OCI-LY7 (cell line): ENCODE measurements around the gene ACTA2. TPM values are rescaled to one million over a fixed set of nuclear protein-coding genes. Genes with fewer than 3 reads are reported as not detected.
A peak's percentile ranks its signal among the peaks of the same experiment; 100 is the strongest.

Experiments used
- BruUV-seq: library from RNA; stranded (reverse); fragments of 400-500 nt; replicated peaks from 2 replicates; lab custom pipeline; 2021; lab: Mats Ljungman, UMichigan
- CTCF ChIA-PET: fragments of 300-600 bp; sonication (Branson Sonifier 250); formaldehyde crosslinking; loops from one replicate; lab custom pipeline; 2022; ENCODE audit warnings: antibody characterized with exemption; ENCODE audit not compliant: unreplicated experiment; lab: Charles Lee
- POLR2A ChIA-PET: fragments of 300-600 bp; sonication (Branson Sonifier 250); formaldehyde crosslinking; loops from one replicate; lab custom pipeline; 2022; ENCODE audit warnings: antibody characterized with exemption; lab: Charles Lee
- DNase-seq: peaks from one replicate; pipeline ENCODE4 v3.0.0-alpha.2; 2015; ENCODE audit warnings: low spot score
- H2AFZ ChIP-seq: fragments of 200-600 bp; sonication (generic), shearing (Covaris generic); 2 replicates; pipeline ENCODE4 v1.6.1; 2014; ENCODE audit warnings: mild to moderate bottlenecking, antibody characterized with exemption, low read length, moderate library complexity
- H3K27ac ChIP-seq: fragments of 200-600 bp; sonication (generic); 2 replicates; pipeline ENCODE4 v1.5.1; 2014; ENCODE audit warnings: mixed run types, low read depth, mild to moderate bottlenecking, moderate library complexity, low read length, inconsistent platforms; ENCODE audit not compliant: poor library complexity, severe bottlenecking
- H3K36me3 ChIP-seq: fragments of 200-600 bp; sonication (generic); 2 replicates; pipeline ENCODE4 v1.6.1; 2014; ENCODE audit warnings: mild to moderate bottlenecking, antibody characterized with exemption, low read length, moderate library complexity, mixed read lengths; ENCODE audit not compliant: insufficient read depth
- H3K4me1 ChIP-seq: fragments of 200-600 bp; sonication (generic); 2 replicates; pipeline ENCODE4 v1.5.1; 2014; ENCODE audit warnings: mild to moderate bottlenecking, low read length; ENCODE audit not compliant: insufficient read depth, poor library complexity, severe bottlenecking
- H3K4me2 ChIP-seq: fragments of 200-600 bp; sonication (generic); 2 replicates; pipeline ENCODE4 v1.6.1; 2014; ENCODE audit warnings: mild to moderate bottlenecking, low read length
- H3K4me3 ChIP-seq: fragments of 200-600 bp; sonication (generic); 2 replicates; pipeline ENCODE4 v1.5.1; 2014; ENCODE audit warnings: mild to moderate bottlenecking, low read depth, low read length; ENCODE audit not compliant: poor library complexity, severe bottlenecking
- H3K79me2 ChIP-seq: fragments of 200-600 bp; sonication (generic); 2 replicates; pipeline ENCODE4 v1.6.1; 2016; ENCODE audit warnings: low read depth, mild to moderate bottlenecking, low read length, moderate library complexity, mixed read lengths; ENCODE audit not compliant: insufficient read depth
- H3K9me2 ChIP-seq: fragments of 200-600 bp; sonication (generic); 2 replicates; pipeline ENCODE4 v1.6.1; 2016; ENCODE audit warnings: mild to moderate bottlenecking, low read length, mixed read lengths; ENCODE audit not compliant: insufficient read depth
- H3K9me3 ChIP-seq: fragments of 200-600 bp; sonication (generic); 2 replicates; pipeline ENCODE4 v1.6.1; 2014; ENCODE audit warnings: mild to moderate bottlenecking, mixed run types, low read length, mixed read lengths
- H4K20me1 ChIP-seq: fragments of 200-600 bp; sonication (generic); 2 replicates; pipeline ENCODE4 v1.6.1; 2014; ENCODE audit warnings: mild to moderate bottlenecking, antibody characterized with exemption, low read length, moderate library complexity, mixed read lengths; ENCODE audit not compliant: insufficient read depth
- CTCF ChIP-seq: fragments of 200-600 bp; sonication (generic); conservative IDR thresholded peaks from 2 replicates; pipeline ENCODE4 v1.5.1; 2014; ENCODE audit warnings: mild to moderate bottlenecking, antibody characterized with exemption, low read length, moderate library complexity, mixed read lengths
- EZH2phosphoT487 ChIP-seq: fragments of 200-600 bp; sonication (generic); IDR thresholded peaks from 2 replicates; pipeline ENCODE4 v1.6.1; 2018; ENCODE audit warnings: low read depth, borderline replicate concordance, mild to moderate bottlenecking, mixed run types, antibody characterized with exemption, low read length, moderate library complexity, mixed read lengths
- intact Hi-C: fragments of 100-400 bp; cut with micrococcal nuclease; formaldehyde crosslinking; loops from one replicate; pipeline ENCODE4 v1.10.0; 2022; ENCODE audit not compliant: unreplicated experiment
- total RNA-seq, 2 experiments: library from RNA; depleted of rRNA in 1 of 2; stranded (reverse); fragments of >200 nt in 1 of 2; shearing (Covaris generic) in 1 of 2; gene quantifications; 2 replicates each; pipeline ENCODE4 v1.2.3, GENCODE V29; 2014 to 2022

Gene ACTA2
- total RNA-seq, 2 experiments from 2014 or later = 1.4 to 3.3 TPM

- Histone ChIP-seq H3K27ac (no peak overlapping the region), H4K20me1 (no peaks in the 10 kb centered on the region), H2AFZ (no peak overlapping the region), H3K79me2 (no peaks in the 10 kb centered on the region), H3K9me2 (no peaks in the 10 kb centered on the region), H3K9me3 (no peaks in the 10 kb centered on the region), H3K4me2 (no peak overlapping the region), H3K4me1 (peaks cover 11% of the 10 kb centered on the region), H3K36me3 (no peaks in the 10 kb centered on the region), H3K4me3 (no peak overlapping the region)
- intact Hi-C loops = loop anchor here (10.0 kb wide), 1 partner anchor 628 kb away; no protein-coding TSS in a partner anchor
- no peak for DNase-seq
- TF ChIP-seq EZH2phosphoT487 (no peak), CTCF (no peak)
- CTCF ChIA-PET = no interaction called here
- no TSS peak for BruUV-seq
- POLR2A ChIA-PET = interaction anchor here (0.5 to 1.2 kb wide), 2 partner anchors 10 to 405 kb away, joined by 3 read pairs; no protein-coding TSS in a partner anchor
Measured at GRCh38 chr10:88946965-88947590, 5.5 kb downstream of the ACTA2 start.

- DNase-seq = no peak
- no peak overlapping the region for H2AFZ ChIP-seq
- BruUV-seq = no TSS peak
- no peaks in the 10 kb centered on the region for H3K36me3 ChIP-seq
- no peak overlapping the region for H3K4me2 ChIP-seq
- H3K4me3 ChIP-seq = no peak overlapping the region
- TF ChIP-seq EZH2phosphoT487 (no peak), CTCF (no peak)
- ChIA-PET POLR2A (interaction anchor here (0.6 to 1.2 kb wide), 3 partner anchors 9 to 117 kb away, joined by 3 to 9 read pairs (median 6); no protein-coding TSS in a partner anchor), CTCF (no interaction called here)
- H3K9me3 ChIP-seq = no peaks in the 10 kb centered on the region
- no peaks in the 10 kb centered on the region for H3K9me2 ChIP-seq
- H4K20me1 ChIP-seq = no peaks in the 10 kb centered on the region
- H3K27ac ChIP-seq = no peak overlapping the region
- intact Hi-C loops = loop anchor here (10.0 kb wide), 1 partner anchor 629 kb away; no protein-coding TSS in a partner anchor
- H3K79me2 ChIP-seq = no peaks in the 10 kb centered on the region
- H3K4me1 ChIP-seq = peaks cover 11% of the 10 kb centered on the region
Measured at GRCh38 chr10:88946200-88946599, 6.4 kb downstream of the ACTA2 start.

GRCh38 chr10:88944813-88945212, 7.8 kb downstream of the ACTA2 start:
- no TSS peak for BruUV-seq
- peak overlapping the region; percentile 27 for H3K4me2 ChIP-seq

More at GRCh38 chr10:88944813-88945212, 7.8 kb downstream of the ACTA2 start:
- CTCF ChIA-PET = interaction anchor here (1.5 kb wide), 1 partner anchor 109 kb away, joined by 6 read pairs; no protein-coding TSS in a partner anchor
- no peak overlapping the region for H3K27ac ChIP-seq
- H3K9me2 ChIP-seq = no peaks in the 10 kb centered on the region
- peaks cover 11% of the 10 kb centered on the region for H3K4me1 ChIP-seq
- POLR2A ChIA-PET = interaction anchor here (0.7 to 1.2 kb wide), 2 partner anchors 10 to 1777 kb away, joined by 3 to 9 read pairs; no protein-coding TSS in a partner anchor
- DNase-seq = peak; percentile 23
- H3K36me3 ChIP-seq = no peaks in the 10 kb centered on the region
- TF ChIP-seq EZH2phosphoT487 (no peak), CTCF (no peak)
- H3K4me3 ChIP-seq = no peak overlapping the region
- no peaks in the 10 kb centered on the region for H3K9me3 ChIP-seq
- intact Hi-C loops = loop anchor here (10.0 kb wide), 1 partner anchor 630 kb away; no protein-coding TSS in a partner anchor
- H2AFZ ChIP-seq = no peak overlapping the region
- no peaks in the 10 kb centered on the region for H4K20me1 ChIP-seq
- H3K79me2 ChIP-seq = no peaks in the 10 kb centered on the region
